ENCODE data around the gene C1orf105.

C1orf105 gene

DNA sequence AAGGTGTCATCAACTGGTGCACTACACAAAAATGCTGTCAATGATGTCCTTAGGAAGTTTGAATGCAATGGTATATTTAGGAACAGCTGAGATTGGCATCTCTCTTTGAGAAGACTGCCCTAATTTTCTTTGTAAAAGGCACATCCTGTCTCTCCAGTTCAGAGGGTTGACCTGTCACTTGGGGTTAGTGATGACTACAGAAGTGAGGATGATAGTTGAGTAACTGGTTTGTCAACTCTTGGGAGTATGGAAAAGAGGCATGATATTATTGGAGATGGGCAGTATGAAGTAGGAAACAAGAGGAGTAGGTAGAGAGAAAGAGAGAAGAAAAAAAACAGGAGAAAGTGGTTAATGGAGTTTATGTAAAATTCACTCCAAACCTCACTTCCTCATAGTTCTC, 63.8 kb downstream of the C1orf105 start:
- H3K4me2 ChIP-seq (ENCODE audit: low read depth, low read length, poor library complexity, severe bottlenecking) = no peak overlapping the region
- H3K27me3 ChIP-seq (ENCODE audit: low read length) = no peaks in the 10 kb centered on the region
- no peak overlapping the region for H3K27ac ChIP-seq (ENCODE audit: low read depth, low read length)
- TF ChIP-seq CTCF (IDR thresholded peaks at IDR 0.05; ENCODE audit: insufficient read depth, low read length, poor library complexity, severe bottlenecking) (no peak), EZH2phosphoT487 (conservative IDR thresholded peaks at IDR 0.05; ENCODE audit: low read length) (no peak)
- H3K4me3 ChIP-seq (ENCODE audit: insufficient read depth, low read length, poor library complexity, severe bottlenecking) = no peak overlapping the region
- H3K9ac ChIP-seq (ENCODE audit: low read length) = no peak overlapping the region
- H3F3A ChIP-seq (ENCODE audit: insufficient read depth) = no peaks in the 10 kb centered on the region
- no peaks in the 10 kb centered on the region for H4K20me1 ChIP-seq (ENCODE audit: low read depth, low read length)
- H2AFZ ChIP-seq (ENCODE audit: low read depth, low read length, severe bottlenecking) = no peak overlapping the region
- H3K36me3 ChIP-seq (ENCODE audit: low read length) = no peaks in the 10 kb centered on the region
- H3K79me2 ChIP-seq (ENCODE audit: insufficient read depth, low read length) = no peaks in the 10 kb centered on the region
- no peaks in the 10 kb centered on the region for H3K9me3 ChIP-seq (ENCODE audit: insufficient read depth, low read length)
- H3K9me2 ChIP-seq (replicated peaks; ENCODE audit: insufficient read depth, low read length) = no peaks in the 10 kb centered on the region

- H3K79me2 ChIP-seq (ENCODE audit: insufficient read depth, low read length) = no peaks in the 10 kb centered on the region
- no peak for TF ChIP-seq CTCF (IDR thresholded peaks at IDR 0.05; ENCODE audit: insufficient read depth, low read length, poor library complexity, severe bottlenecking)
- no peak for TF ChIP-seq EZH2phosphoT487 (conservative IDR thresholded peaks at IDR 0.05; ENCODE audit: low read length)
- no peaks in the 10 kb centered on the region for H3K9me2 ChIP-seq (replicated peaks; ENCODE audit: insufficient read depth, low read length)
- H2AFZ ChIP-seq (ENCODE audit: low read depth, low read length, severe bottlenecking) = no peak overlapping the region
- no peak overlapping the region for H3K9ac ChIP-seq (ENCODE audit: low read length)
- H3K36me3 ChIP-seq (ENCODE audit: low read length) = no peaks in the 10 kb centered on the region
- H3K9me3 ChIP-seq (ENCODE audit: insufficient read depth, low read length) = no peaks in the 10 kb centered on the region
- no peaks in the 10 kb centered on the region for H3F3A ChIP-seq (ENCODE audit: insufficient read depth)
- no peak overlapping the region for H3K4me3 ChIP-seq (ENCODE audit: insufficient read depth, low read length, poor library complexity, severe bottlenecking)
- no peak overlapping the region for H3K27ac ChIP-seq (ENCODE audit: low read depth, low read length)
- H4K20me1 ChIP-seq (ENCODE audit: low read depth, low read length) = no peaks in the 10 kb centered on the region
- H3K4me2 ChIP-seq (ENCODE audit: low read depth, low read length, poor library complexity, severe bottlenecking) = no peak overlapping the region
- no peaks in the 10 kb centered on the region for H3K27me3 ChIP-seq (ENCODE audit: low read length)
Observed at GRCh38 chr1:172485626-172486025, 65.1 kb downstream of the C1orf105 start.

DNA sequence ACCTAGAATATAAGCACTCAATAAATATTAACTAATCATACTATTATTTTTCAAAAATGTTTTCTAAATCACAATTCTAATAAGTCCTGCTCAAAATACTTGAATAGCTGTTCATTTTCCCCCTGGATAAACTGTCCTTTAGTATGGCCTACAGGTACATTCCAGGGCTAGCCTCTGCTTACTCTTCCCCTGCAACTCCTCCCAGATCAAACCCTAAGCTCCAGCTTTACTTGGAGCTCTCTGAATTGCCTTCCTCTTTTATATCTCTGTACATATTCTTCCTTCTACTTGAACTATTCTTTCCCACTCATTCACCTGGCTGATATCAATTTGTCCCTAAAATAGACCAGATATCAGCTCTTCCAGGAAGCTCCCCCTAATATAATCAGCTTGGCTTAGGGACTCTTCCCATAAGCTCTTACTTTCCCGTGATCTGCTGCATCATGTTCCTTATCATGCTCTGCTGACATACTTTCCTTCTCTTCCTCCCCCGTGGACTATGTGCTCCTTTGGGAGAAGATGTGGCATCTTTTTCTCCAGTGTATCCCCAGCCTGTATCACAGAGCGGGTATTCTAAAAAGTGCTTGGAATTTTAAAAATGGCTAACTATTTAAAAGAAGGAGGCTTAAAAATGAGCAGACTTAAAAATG, 66.4 kb downstream of the C1orf105 start:
- no peaks in the 10 kb centered on the region for H4K20me1 ChIP-seq (ENCODE audit: low read depth, low read length)
- H2AFZ ChIP-seq (ENCODE audit: low read depth, low read length, severe bottlenecking) = no peak overlapping the region
- H3K4me3 ChIP-seq (ENCODE audit: insufficient read depth, low read length, poor library complexity, severe bottlenecking) = no peak overlapping the region
- H3F3A ChIP-seq (ENCODE audit: insufficient read depth) = no peaks in the 10 kb centered on the region
- no peaks in the 10 kb centered on the region for H3K27me3 ChIP-seq (ENCODE audit: low read length)
- no peaks in the 10 kb centered on the region for H3K9me2 ChIP-seq (replicated peaks; ENCODE audit: insufficient read depth, low read length)
- H3K79me2 ChIP-seq (ENCODE audit: insufficient read depth, low read length) = no peaks in the 10 kb centered on the region
- no peaks in the 10 kb centered on the region for H3K36me3 ChIP-seq (ENCODE audit: low read length)
- no peak overlapping the region for H3K27ac ChIP-seq (ENCODE audit: low read depth, low read length)
- H3K9me3 ChIP-seq (ENCODE audit: insufficient read depth, low read length) = no peaks in the 10 kb centered on the region
- H3K9ac ChIP-seq (ENCODE audit: low read length) = no peak overlapping the region
- TF ChIP-seq EZH2phosphoT487 (conservative IDR thresholded peaks at IDR 0.05; ENCODE audit: low read length) (no peak), CTCF (IDR thresholded peaks at IDR 0.05; ENCODE audit: insufficient read depth, low read length, poor library complexity, severe bottlenecking) (no peak)
- no peak overlapping the region for H3K4me2 ChIP-seq (ENCODE audit: low read depth, low read length, poor library complexity, severe bottlenecking)

Measured in SU-DHL-6 (cell line).